Testis (tissue), 3 donors: ENCODE measurements around the gene MYO15A. TPM values are rescaled to one million over a fixed set of nuclear protein-coding genes. Genes with fewer than 3 reads are reported as not detected.

Experiments
- DNase-seq: peaks from one replicate; pipeline ENCODE4 v3.0.0-alpha.2; 2019
- H3K27ac ChIP-seq, 2 donors: fragments of 200-600 bp; sonication (generic); one replicate each; pipeline ENCODE4 v1.5.1; 2019
- H3K27me3 ChIP-seq: fragments of 200-600 bp; sonication (generic); one replicate; pipeline ENCODE4 v1.5.1; 2019
- H3K36me3 ChIP-seq: fragments of 200-600 bp; sonication (generic); one replicate; pipeline ENCODE4 v1.5.1; 2017; ENCODE audit warnings: low read depth; ENCODE audit errors: missing control alignments
- H3K4me1 ChIP-seq: fragments of 200-600 bp; sonication (generic); one replicate; pipeline ENCODE4 v1.5.1; 2019
- H3K4me3 ChIP-seq, 2 donors: fragments of 200-600 bp; sonication (generic); one replicate each; pipeline ENCODE4 v1.5.1; 2017 to 2019
- H3K9me3 ChIP-seq: fragments of 200-600 bp; sonication (generic); one replicate; pipeline ENCODE4 v1.5.1; 2017
- CTCF ChIP-seq, 3 experiments: fragments of 450-650 bp in 2 of 3; fragments of 200-600 bp in 1 of 3; sonication (generic) in 1 of 3; IDR thresholded peaks; one replicate each; pipeline ENCODE4 v1.5.1; 2016 to 2019; ENCODE audit warnings: antibody characterized with exemption in 3 of 3, mild to moderate bottlenecking in 2 of 3, moderate library complexity in 1 of 3
- POLR2A ChIP-seq: fragments of 450-650 bp; IDR thresholded peaks from one replicate; pipeline ENCODE4 v1.6.1; 2017; ENCODE audit warnings: antibody characterized with exemption, mild to moderate bottlenecking, moderate library complexity
- WGBS, 2 donors: methylation state at CpG; one replicate each; pipeline ENCODE4 v1.1.5; 2018; 5-methylcytosine and 5-hydroxymethylcytosine counted together
- intact Hi-C: fragments of 100-400 bp; cut with DNase I; formaldehyde crosslinking; loops from one replicate; pipeline ENCODE4 v1.15.1; 2023; ENCODE audit warnings: low total_unique reads
- polyA plus RNA-seq: library from polyadenylated mRNA; stranded (reverse); fragments of 350-450 nt; fragmentation: Illumina TruSeq; extraction: RNeasy Lipid Tissue Mini Kit (QIAGEN cat#74804); gene quantifications from one replicate; pipeline ENCODE4 v1.2.3, GENCODE V29; 2014; ENCODE audit warnings: low read depth, low replicate concordance; ENCODE audit not compliant: insufficient read depth
- total RNA-seq, 2 donors: library from RNA; depleted of rRNA; stranded (reverse); fragments of >200 nt; gene quantifications; one replicate each; pipeline ENCODE4 v1.2.3, GENCODE V29; 2016

Gene MYO15A
- total and polyA plus RNA-seq, 3 donors from 2014 or later, result 18.6 to 30.2 (median 21.7) TPM

GRCh38 chr17:18140648-18141047, 32.1 kb downstream of the MYO15A start:
- no peak overlapping the region for H3K27ac ChIP-seq
- no peak overlapping the region for H3K4me3 ChIP-seq
- no peaks in the 10 kb centered on the region for H3K9me3 ChIP-seq
- intact Hi-C loops, result no loop called here
- no peaks in the 10 kb centered on the region for H3K36me3 ChIP-seq
- H3K4me1 ChIP-seq, result peaks cover 10% of the 10 kb centered on the region
- no peak for DNase-seq
- no peak for TF ChIP-seq POLR2A
- TF ChIP-seq CTCF (IDR thresholded peaks at IDR 0.05), result no peak
- no peaks in the 10 kb centered on the region for H3K27me3 ChIP-seq
- WGBS, 2 donors, result 80 to 87% methylated on average over 3 of the region's 3 CpGs

- intact Hi-C loops, result no loop called here
- H3K27me3 ChIP-seq, result no peaks in the 10 kb centered on the region
- H3K36me3 ChIP-seq, result no peaks in the 10 kb centered on the region
- DNase-seq, result peak; percentile 47
- H3K4me3 ChIP-seq, result no peak overlapping the region
- H3K9me3 ChIP-seq, result no peaks in the 10 kb centered on the region
- TF ChIP-seq CTCF (IDR thresholded peaks at IDR 0.05), result peak; percentile 44 to 58 (median 56)
- TF ChIP-seq POLR2A, result no peak
- H3K27ac ChIP-seq, result no peak overlapping the region
- H3K4me1 ChIP-seq, result peaks cover 10% of the 10 kb centered on the region
- WGBS, 2 donors, result 43 to 49% methylated on average over 7 to 9 of the region's 9 CpGs
Observed at GRCh38 chr17:18141210-18141803, 32.8 kb downstream of the MYO15A start.

GRCh38 chr17:18142417-18142816, 33.9 kb downstream of the MYO15A start:
- no peak overlapping the region for H3K27ac ChIP-seq
- intact Hi-C loops, result no loop called here

GRCh38 chr17:18143044-18143936, 34.7 kb downstream of the MYO15A start:
- Histone ChIP-seq H3K27me3 (no peaks in the 10 kb centered on the region), H3K4me1 (peaks cover 10% of the 10 kb centered on the region), H3K27ac (no peak overlapping the region), H3K4me3 (no peak overlapping the region), H3K36me3 (no peaks in the 10 kb centered on the region), H3K9me3 (no peaks in the 10 kb centered on the region)
- intact Hi-C loops, result no loop called here
- TF ChIP-seq POLR2A (no peak), CTCF (IDR thresholded peaks at IDR 0.05) (no peak)
- WGBS, 2 donors, result 80 to 82% methylated on average over 9 to 18 of the region's 18 CpGs
- no peak for DNase-seq

More at GRCh38 chr17:18142417-18142816, 33.9 kb downstream of the MYO15A start:
- WGBS, 2 donors, result 85 to 100% methylated on average over 3 of the region's 3 CpGs
- Histone ChIP-seq H3K4me3 (no peak overlapping the region), H3K27me3 (no peaks in the 10 kb centered on the region), H3K36me3 (no peaks in the 10 kb centered on the region), H3K9me3 (no peaks in the 10 kb centered on the region), H3K4me1 (peaks cover 10% of the 10 kb centered on the region)
- TF ChIP-seq CTCF (IDR thresholded peaks at IDR 0.05), result no peak
- no peak for TF ChIP-seq POLR2A
- no peak for DNase-seq
